Pancreas (tissue), 10 donors: Measurements from ENCODE around the gene CTCFL. TPM values are rescaled to one million over a fixed set of nuclear protein-coding genes. Genes with fewer than 3 reads are reported as not detected.

Source experiments
- ATAC-seq, 4 donors: fragments of 200-7000 bp; cut with Tn5 transposase; one replicate each; pipeline versions ENCODE4 v1.8.0 to v1.9.1; 2020; ENCODE audit warnings: mild to moderate bottlenecking in 4 of 4, moderate library complexity in 4 of 4
- DNase-seq, 6 donors: peaks; one replicate each; pipeline ENCODE4 v3.0.0-alpha.2; 2020
- FAIRE-seq: peaks from 2 replicates; lab custom pipeline; 2012; peaks lifted over from hg19 to GRCh38; lab: Jason Lieb, UNC
- H3K27ac ChIP-seq, 4 donors: fragments of 200-600 bp; sonication (generic); 1 replicate in 3 of 4; 2 replicates in 1 of 4; pipeline versions ENCODE4 v1.5.0 to v1.8.0; 2020
- H3K27me3 ChIP-seq, 4 donors: fragments of 200-600 bp; one replicate each; pipeline ENCODE4 v1.8.0; 2021
- H3K36me3 ChIP-seq, 3 donors: fragments of 200-600 bp; sonication (generic) in 1 of 3; one replicate each; pipeline versions ENCODE4 v1.5.0 to v1.8.0; 2020 to 2021
- H3K4me1 ChIP-seq, 3 donors: fragments of 200-600 bp; one replicate each; pipeline ENCODE4 v1.8.0; 2021
- H3K4me3 ChIP-seq, 4 donors: fragments of 200-600 bp; sonication (generic) in 2 of 4; one replicate each; pipeline versions ENCODE4 v1.5.0 to v1.8.0; 2020 to 2021
- H3K9me3 ChIP-seq, 4 donors: fragments of 200-600 bp; one replicate each; pipeline ENCODE4 v1.8.0; 2021
- CTCF ChIP-seq, 4 donors: fragments of 200-600 bp; sonication (generic) in 3 of 4; IDR thresholded peaks; one replicate each; pipeline versions ENCODE4 v1.5.0 to v1.8.0; 2021; ENCODE audit warnings: antibody characterized with exemption in 4 of 4
- WGBS, 2 donors: extraction: QIAGEN DNeasy Blood & Tissue Kit; methylation state at CpG; one replicate each; pipeline ENCODE4 v1.1.7; 2013; 5-methylcytosine and 5-hydroxymethylcytosine counted together
- intact Hi-C, 3 donors: fragments of 100-400 bp; cut with DNase I; formaldehyde crosslinking; loops; one replicate each; pipeline versions ENCODE4 v1.11.1 to v1.14.2; 2022
- polyA plus RNA-seq, 2 donors: library from polyadenylated mRNA; stranded (reverse); fragments of 200-250 nt; gene quantifications; one replicate each; pipeline ENCODE4 v1.2.3, GENCODE V29; 2013
- total RNA-seq, 6 donors: library from RNA; stranded (reverse); fragmentation: NEBNext Ultra II Directional in 4 of 6; extraction: Animal tissue kit (Norgen Biotek cat#: 25700) in 4 of 6; gene quantifications; one replicate each; pipeline versions ENCODE4 v1.2.1 to v1.2.4, GENCODE V29; 2021 to 2023
- donor health status: healthy with polysubstance abuse.
- donor health status: DM: no; HTN: no; CAD: no; lungs with moderate emphysema.
- donor health status: DM: no; HTN: no; CAD: no.
- donor health status: control.
- donor health status: control.
- donor health status: Bipolar disorder and iron deficiency.
- donor health status: DM: yes; HTN: yes; CAD: no.
- donor health status: DM: no; HTN: no; CAD: no.
- donor health status: DM: no; HTN: no; CAD: no.
- donor health status: DM: yes; HTN: yes; CAD: no.

The CTCFL gene
- total and polyA plus RNA-seq, 8 donors: 0.16 TPM; not detected in 7

- no peaks in the 10 kb centered on the region for H3K36me3 ChIP-seq
- FAIRE-seq: no peak
- H3K27ac ChIP-seq: no peak overlapping the region
- WGBS, 2 donors: 31 to 45% methylated on average over 13 of the region's 13 CpGs
- no peaks in the 10 kb centered on the region for H3K9me3 ChIP-seq
- ATAC-seq: peak; percentile 55 to 81 (median 75)
- DNase-seq: no peak
- no peak for TF ChIP-seq CTCF (IDR thresholded peaks at IDR 0.05)
- intact Hi-C loops: no loop called here
- no peaks in the 10 kb centered on the region for H3K27me3 ChIP-seq
- no peak overlapping the region for H3K4me3 ChIP-seq
- H3K4me1 ChIP-seq: no peaks in the 10 kb centered on the region
Measured at GRCh38 chr20:57464642-57465211, 60.2 kb downstream of the CTCFL start.

DNA sequence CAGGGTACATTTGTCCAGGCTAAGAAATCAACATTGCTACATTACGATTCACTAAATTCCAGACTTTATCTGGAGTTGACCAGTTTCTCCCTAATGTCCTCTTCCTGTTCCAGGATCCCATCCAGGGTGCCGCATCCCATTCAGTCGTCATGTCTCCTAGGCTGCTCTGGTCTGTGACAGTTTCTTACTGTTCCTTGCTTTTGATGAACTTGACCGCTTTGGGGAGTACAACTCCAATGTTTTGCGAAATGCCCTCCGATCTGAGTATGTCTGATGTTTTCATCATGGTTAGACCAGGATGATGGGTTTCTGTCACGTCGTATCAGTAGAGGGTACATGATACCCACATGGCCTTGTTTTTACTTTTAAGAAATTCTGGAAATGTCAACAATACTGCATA, 62.2 kb downstream of the CTCFL start:
- Histone ChIP-seq H3K4me3 (no peak overlapping the region), H3K27me3 (no peaks in the 10 kb centered on the region), H3K27ac (no peak overlapping the region), H3K4me1 (no peaks in the 10 kb centered on the region), H3K9me3 (no peaks in the 10 kb centered on the region), H3K36me3 (no peaks in the 10 kb centered on the region)
- FAIRE-seq: no peak
- intact Hi-C loops: no loop called here
- 84 to 89% methylated on average over 8 of the region's 8 CpGs for WGBS, 2 donors
- DNase-seq: no peak
- ATAC-seq: no peak
- no peak for TF ChIP-seq CTCF (IDR thresholded peaks at IDR 0.05)

- no peak for FAIRE-seq
- WGBS, 2 donors: 68 to 85% methylated on average over 7 of the region's 7 CpGs
- H3K36me3 ChIP-seq: no peaks in the 10 kb centered on the region
- no peaks in the 10 kb centered on the region for H3K9me3 ChIP-seq
- no peaks in the 10 kb centered on the region for H3K27me3 ChIP-seq
- intact Hi-C loops: no loop called here
- no peak overlapping the region for H3K4me3 ChIP-seq
- no peaks in the 10 kb centered on the region for H3K4me1 ChIP-seq
- H3K27ac ChIP-seq: no peak overlapping the region
- ATAC-seq: no peak
- no peak for DNase-seq
- no peak for TF ChIP-seq CTCF (IDR thresholded peaks at IDR 0.05)
Measured at GRCh38 chr20:57461726-57462125, 63.2 kb downstream of the CTCFL start.

DNA sequence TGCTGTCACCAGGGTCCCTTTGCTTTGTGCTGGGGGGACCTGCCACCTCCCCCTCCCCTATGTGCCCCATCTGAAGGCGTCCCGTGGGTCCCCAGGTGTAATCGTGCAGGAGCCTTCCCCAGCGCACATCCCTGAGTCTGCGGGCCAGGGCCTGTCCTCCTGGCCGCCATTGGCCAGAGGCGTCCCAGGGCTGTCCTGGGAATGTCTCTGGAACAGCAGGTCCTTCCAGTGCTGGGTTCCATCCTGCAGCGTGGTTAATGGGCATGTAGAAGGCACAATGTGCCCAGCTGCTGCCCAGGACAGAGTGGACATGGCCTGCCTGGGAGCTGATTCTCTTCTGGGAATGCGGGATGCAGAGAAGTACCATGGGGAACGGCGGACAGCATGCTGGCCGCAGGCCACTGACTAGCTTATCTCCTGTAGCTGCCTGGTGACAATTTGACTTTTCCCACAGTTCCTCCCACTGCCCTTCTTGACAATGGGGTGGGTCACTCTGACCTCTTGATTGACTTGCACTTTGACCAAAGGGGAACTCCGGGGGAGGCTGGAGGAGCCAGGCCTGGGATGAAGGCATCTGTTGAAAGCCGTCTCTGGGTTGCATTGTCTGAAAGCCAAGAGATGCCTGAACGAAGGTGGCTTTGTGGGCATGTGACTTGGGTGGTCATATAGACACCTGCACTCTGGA, 64.0 kb downstream of the CTCFL start:
- 68 to 72% methylated on average over 15 of the region's 15 CpGs for WGBS, 2 donors
- intact Hi-C loops: no loop called here
- Histone ChIP-seq H3K9me3 (no peaks in the 10 kb centered on the region), H3K27me3 (no peaks in the 10 kb centered on the region), H3K4me1 (no peaks in the 10 kb centered on the region), H3K36me3 (no peaks in the 10 kb centered on the region), H3K4me3 (no peak overlapping the region), H3K27ac (no peak overlapping the region)
- no peak for TF ChIP-seq CTCF (IDR thresholded peaks at IDR 0.05)
- no peak for FAIRE-seq
- no peak for DNase-seq
- ATAC-seq: no peak

- TF ChIP-seq CTCF (IDR thresholded peaks at IDR 0.05): no peak
- FAIRE-seq: no peak
- DNase-seq: no peak
- H3K4me1 ChIP-seq: no peaks in the 10 kb centered on the region
- 70 to 80% methylated on average over 5 of the region's 5 CpGs for WGBS, 2 donors
- no peaks in the 10 kb centered on the region for H3K27me3 ChIP-seq
- no peak overlapping the region for H3K4me3 ChIP-seq
- no peak overlapping the region for H3K27ac ChIP-seq
- no peaks in the 10 kb centered on the region for H3K9me3 ChIP-seq
- intact Hi-C loops: no loop called here
- no peak for ATAC-seq
- no peaks in the 10 kb centered on the region for H3K36me3 ChIP-seq
Measured at GRCh38 chr20:57459897-57460296, 65.0 kb downstream of the CTCFL start.
